GM04504 (cell line): Measurements from ENCODE around the gene CXCL11.
"Not testable (repeated sequence)": the region's sequence is repeated elsewhere in the genome, so short reads cannot be mapped to it uniquely, and the experiment has no call there.

ENCODE experiments used
- DNase-seq: peaks from one replicate; pipeline ENCODE4 v3.0.0-alpha.2; 2012; ENCODE audit warnings: low read depth

Gene CXCL11

DNA sequence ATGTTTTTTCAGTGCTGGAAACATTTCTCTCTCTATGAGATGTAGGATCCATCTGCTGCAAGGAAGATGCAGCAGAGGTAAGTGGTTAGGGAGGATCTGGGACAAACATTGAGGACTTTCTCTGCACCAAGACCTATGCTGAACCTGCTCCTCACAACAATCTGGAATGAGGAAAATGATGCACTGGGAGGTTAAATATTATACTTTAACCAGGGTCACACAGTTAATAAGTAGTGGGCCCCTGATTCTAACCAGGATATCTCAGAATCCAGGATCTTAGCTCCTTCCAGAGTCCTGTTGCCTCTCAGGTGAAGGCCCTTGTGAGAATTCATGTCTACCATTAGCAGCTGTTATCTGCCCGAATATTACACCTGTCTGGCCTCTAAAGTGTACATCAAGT is 35.6 kb downstream of the CXCL11 start:
- no peak for DNase-seq

DNA sequence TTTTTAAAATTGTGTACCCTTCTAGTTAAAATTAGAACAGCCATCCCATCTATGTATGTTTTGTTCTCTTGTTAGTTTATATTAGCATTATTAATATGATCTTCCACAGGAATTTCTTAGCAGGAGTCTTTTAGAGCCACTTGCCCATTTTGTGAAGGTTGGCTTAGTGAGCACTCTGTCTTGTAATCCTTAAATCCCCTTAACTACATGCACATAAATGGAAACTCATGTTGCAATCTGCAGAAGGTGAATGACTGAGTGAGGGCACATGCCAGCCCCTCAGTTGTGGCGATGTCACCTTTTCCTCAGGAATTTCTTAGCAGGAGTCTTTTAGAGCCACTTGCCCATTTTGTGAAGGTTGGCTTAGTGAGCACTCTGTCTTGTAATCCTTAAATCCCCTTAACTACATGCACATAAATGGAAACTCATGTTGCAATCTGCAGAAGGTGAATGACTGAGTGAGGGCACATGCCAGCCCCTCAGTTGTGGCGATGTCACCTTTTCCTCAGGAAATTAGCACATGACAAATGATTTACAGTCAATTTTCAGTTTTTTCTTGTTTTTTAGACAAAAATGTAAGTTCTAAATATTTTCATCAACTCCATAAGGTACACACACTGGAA is 37.2 kb downstream of the CXCL11 start:
- not testable (repeated sequence) for DNase-seq

DNA sequence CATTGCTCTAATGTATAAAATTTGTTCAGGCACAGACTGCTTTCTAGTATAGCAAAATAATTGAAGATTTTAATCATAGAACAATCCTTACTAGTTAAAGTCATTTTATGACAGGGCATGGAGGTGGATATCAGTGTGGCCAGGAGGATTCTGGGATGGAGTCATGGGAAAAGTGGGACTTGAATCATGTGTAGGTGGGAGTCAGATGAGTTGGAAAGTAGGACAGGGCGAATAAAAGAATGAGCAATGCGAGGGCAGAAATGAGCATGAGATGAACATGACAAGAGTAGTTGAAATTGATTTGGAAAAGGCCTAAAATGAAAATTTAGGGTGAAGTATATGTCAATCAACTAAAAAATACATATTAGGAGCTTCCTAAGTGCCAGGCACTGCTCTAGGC is 37.9 kb downstream of the CXCL11 start:
- no peak for DNase-seq

DNA sequence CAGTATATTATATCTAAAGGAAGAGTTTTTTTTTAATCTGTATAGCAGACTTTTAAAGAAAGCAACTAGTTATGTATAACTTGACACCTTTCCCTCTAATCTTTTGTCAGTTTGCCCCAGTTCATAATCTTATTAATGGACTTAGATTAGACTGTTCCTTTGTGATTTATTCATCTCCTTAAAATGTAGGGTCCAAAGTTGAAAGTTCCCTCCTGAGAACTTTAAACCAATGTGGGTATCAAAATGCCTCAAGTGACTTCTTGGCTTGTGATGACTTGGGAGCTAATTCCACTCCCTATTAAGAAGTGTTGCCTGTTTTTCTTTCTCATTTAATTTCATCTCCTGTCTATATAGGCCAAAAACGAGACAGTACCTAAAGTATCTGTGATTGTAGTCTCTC is 38.8 kb downstream of the CXCL11 start:
- DNase-seq, result no peak

DNA sequence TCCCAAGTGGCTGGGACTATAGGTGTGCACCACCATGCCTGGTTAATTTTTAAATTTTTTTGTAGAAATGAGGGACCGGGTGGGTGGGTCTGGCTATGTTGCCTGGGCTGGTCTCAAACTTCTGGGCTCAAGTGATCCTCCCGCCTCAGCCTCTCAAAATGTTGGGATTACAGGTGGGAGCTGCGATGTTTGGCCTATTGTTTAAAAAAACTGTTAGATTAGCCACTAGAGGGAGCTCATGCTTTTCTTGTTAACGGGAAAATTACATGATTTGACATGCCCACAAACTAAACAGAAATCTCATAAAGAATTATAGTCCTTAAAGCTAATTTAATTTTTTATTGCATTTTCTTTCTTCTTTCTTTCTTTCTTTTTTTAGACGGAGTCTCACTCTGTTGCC is 40.1 kb downstream of the CXCL11 start:
- DNase-seq, result no peak

DNA sequence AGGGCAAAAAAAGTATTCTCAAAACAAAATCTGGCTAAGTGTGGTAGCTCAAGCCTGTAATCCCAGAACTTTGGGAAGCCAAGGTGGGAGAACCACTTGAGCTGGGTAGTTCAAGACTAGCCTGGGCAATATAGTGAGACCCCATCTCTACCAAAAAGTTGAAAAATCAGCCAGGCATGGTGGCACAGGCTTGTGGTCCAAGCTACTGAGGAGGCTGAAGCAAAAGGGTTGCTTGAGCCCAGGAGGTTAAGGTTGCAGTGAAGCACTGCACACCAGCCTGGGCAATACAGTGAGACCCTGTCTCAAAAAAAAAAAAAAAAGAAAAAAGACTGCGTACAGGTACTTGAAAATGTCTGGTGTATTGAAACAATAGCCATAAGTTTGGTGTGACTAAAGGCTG is 43.4 kb downstream of the CXCL11 start:
- no peak for DNase-seq

DNA sequence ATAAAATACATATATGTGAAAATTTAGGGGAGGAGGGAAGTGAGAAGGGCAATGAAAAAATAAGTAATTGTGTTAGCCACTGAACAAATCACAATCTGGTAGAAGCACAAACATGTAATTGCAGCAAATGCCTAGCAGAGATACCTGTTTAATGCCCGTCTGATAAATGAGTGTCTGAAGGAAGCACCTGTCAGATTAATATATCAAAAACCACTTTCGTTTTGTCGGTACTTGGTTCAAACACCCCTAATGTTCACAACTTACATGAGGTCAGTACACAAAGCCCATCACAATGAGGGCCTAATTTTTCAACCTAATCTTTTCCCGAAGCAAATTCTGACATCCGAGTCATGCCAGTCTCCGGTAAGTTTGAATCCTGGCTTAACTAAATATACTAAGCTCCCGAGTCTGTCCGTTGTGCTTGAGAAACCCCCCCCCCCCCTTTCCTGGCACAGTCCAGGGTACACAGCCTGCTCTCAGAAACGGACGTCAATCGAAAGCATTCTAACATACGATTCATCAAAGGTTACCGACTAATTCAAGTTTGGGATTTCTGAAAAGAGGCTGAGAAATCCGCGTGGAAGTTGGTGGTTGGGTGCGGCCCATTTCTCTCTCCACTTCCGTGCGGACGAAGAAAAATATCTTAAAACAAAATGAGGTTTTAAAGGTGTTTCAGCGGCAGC is 45.9 kb downstream of the CXCL11 start:
- no peak for DNase-seq

DNA sequence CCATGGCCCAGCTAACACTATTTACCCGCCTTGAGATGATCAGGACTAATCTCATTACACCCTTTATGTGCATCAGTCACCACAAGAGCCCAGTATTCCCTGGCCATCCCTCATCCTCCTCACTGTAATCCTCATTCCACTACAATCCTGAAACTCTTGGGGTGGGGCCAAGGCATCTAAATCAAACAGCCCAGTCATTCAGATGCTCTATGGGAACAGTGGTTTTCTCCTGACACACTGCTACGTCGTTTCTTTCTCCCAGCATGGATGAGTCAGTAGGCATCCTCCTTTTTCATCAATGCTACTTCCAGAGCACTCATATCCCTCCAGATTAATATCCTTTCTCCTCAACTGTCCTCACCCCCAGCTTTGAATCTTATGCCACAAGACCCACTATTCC is 50.8 kb downstream of the CXCL11 start:
- DNase-seq, result peak; percentile 92
